Epithelial cell of esophagus (primary cell): ENCODE measurements around the gene MYOZ3.

ENCODE experiments used
- DNase-seq: peaks from one replicate; pipeline ENCODE4 v3.0.0; 2010; ENCODE audit warnings: low read depth
- H3K4me3 ChIP-seq: 2 replicates; pipeline ENCODE4 v1.5.1; 2011; ENCODE audit warnings: mild to moderate bottlenecking, low read length, control low read depth
- TF ChIP-seq, protein P1 (sequence below): IDR thresholded peaks from 2 replicates; pipeline ENCODE4 v1.5.1; 2011; ENCODE audit warnings: low read depth, mild to moderate bottlenecking, low read length, control low read depth, inconsistent platforms; ENCODE audit not compliant: insufficient read depth; ENCODE audit errors: missing control alignments

The MYOZ3 gene

GRCh38 chr5:150670948-150671310 lies 9.9 kb downstream of the MYOZ3 start:
- no peak for DNase-seq
- H3K4me3 ChIP-seq, result no peak overlapping the region
- TF ChIP-seq, protein P1, sequence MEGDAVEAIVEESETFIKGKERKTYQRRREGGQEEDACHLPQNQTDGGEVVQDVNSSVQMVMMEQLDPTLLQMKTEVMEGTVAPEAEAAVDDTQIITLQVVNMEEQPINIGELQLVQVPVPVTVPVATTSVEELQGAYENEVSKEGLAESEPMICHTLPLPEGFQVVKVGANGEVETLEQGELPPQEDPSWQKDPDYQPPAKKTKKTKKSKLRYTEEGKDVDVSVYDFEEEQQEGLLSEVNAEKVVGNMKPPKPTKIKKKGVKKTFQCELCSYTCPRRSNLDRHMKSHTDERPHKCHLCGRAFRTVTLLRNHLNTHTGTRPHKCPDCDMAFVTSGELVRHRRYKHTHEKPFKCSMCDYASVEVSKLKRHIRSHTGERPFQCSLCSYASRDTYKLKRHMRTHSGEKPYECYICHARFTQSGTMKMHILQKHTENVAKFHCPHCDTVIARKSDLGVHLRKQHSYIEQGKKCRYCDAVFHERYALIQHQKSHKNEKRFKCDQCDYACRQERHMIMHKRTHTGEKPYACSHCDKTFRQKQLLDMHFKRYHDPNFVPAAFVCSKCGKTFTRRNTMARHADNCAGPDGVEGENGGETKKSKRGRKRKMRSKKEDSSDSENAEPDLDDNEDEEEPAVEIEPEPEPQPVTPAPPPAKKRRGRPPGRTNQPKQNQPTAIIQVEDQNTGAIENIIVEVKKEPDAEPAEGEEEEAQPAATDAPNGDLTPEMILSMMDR, result no peak

GRCh38 chr5:150671509-150672236 lies 10.6 kb downstream of the MYOZ3 start:
- TF ChIP-seq, protein P1, result no peak
- H3K4me3 ChIP-seq, result no peak overlapping the region
- DNase-seq, result no peak

DNA sequence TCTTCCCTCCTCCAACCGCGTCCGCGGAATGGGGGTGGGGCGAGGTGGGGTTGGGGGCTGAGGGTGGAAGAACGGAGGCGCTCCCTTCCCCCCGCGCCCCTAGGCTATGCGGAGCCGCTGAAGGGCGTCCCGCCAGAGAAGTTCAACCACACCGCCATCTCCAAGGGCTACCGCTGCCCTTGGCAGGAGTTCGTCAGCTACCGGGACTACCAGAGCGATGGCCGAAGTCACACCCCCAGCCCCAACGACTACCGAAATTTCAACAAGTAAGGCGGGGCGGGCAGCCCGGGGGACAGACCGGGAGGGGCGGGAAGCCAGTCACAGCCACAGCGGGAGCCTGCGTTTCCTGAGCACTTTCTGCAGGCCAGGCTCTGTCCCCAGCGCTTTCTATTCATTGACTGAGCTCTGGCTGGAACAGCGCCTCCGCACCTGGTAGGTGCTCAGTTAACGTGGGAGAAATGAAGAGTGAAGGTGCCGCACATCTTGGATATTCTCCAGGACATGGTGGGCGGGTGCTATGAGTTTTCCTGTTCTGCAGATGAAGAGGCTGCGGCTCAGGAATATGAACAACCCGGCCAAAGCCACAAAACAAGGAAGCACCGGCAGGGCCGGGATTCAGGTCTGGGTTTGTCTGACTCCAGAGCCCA lies 11.3 kb downstream of the MYOZ3 start:
- peak; percentile 91 for DNase-seq
- H3K4me3 ChIP-seq, result peak overlapping the region; percentile 26

GRCh38 chr5:150672884-150673275 lies 11.8 kb downstream of the MYOZ3 start:
- TF ChIP-seq, protein P1, result no peak
- DNase-seq, result no peak
- H3K4me3 ChIP-seq, result no peak overlapping the region

More for the DNA sequence above, 11.3 kb downstream of the MYOZ3 start:
- TF ChIP-seq, protein P1, result no peak

GRCh38 chr5:150674341-150674821 lies 13.3 kb downstream of the MYOZ3 start:
- DNase-seq, result no peak
- H3K4me3 ChIP-seq, result no peak overlapping the region
- TF ChIP-seq, protein P1, result no peak

GRCh38 chr5:150675069-150675468 lies 14.0 kb downstream of the MYOZ3 start:
- no peak overlapping the region for H3K4me3 ChIP-seq
- TF ChIP-seq, protein P1, result no peak
- DNase-seq, result no peak
